ENCODE measurements around the gene PDE8A. TPM values are rescaled to one million over a fixed set of nuclear protein-coding genes. Genes with fewer than 3 reads are reported as not detected.
"Not testable (repeated sequence)": the region's sequence is repeated elsewhere in the genome, so short reads cannot be mapped to it uniquely, and the experiment has no call there.

PDE8A gene
- total RNA-seq, 1 donor, result 36.9 TPM

- Histone ChIP-seq H3K4me3 (ENCODE audit: low read length) (no peak overlapping the region), H3K9me3 (ENCODE audit: low read depth, low read length) (no peaks in the 10 kb centered on the region), H3K27me3 (ENCODE audit: insufficient read depth, low read length) (no peaks in the 10 kb centered on the region), H3K4me1 (ENCODE audit: insufficient read depth, low read length) (peaks cover 7% of the 10 kb centered on the region)
Observed at GRCh38 chr15:84976746-84977345, 4.8 kb upstream of the PDE8A start.

DNA sequence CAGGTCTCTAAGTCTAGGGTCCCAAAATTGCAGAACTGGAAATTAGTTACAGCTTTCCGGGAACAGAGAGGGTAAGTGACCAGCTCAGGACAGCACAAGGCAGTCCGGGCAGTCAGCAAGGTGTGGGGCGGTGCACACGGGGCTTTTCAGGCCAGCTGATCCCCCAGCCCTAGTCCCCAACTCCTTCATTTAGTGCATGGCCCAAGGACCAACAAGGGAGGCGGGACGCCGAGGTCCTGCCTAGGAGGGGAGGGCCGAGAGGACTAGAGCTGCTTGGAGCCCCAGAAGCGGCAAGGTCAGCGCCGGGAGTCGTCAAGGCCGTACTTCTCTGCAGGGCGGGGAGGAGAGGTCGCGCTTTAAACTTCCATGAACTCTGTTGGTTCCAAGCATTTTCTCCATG is 2.0 kb upstream of the PDE8A start:
- H3K9me3 ChIP-seq (ENCODE audit: low read depth, low read length), result no peaks in the 10 kb centered on the region
- H3K4me1 ChIP-seq (ENCODE audit: insufficient read depth, low read length), result peaks cover 25% of the 10 kb centered on the region
- H3K4me3 ChIP-seq (ENCODE audit: low read length), result no peak overlapping the region
- no peaks in the 10 kb centered on the region for H3K27me3 ChIP-seq (ENCODE audit: insufficient read depth, low read length)

DNA sequence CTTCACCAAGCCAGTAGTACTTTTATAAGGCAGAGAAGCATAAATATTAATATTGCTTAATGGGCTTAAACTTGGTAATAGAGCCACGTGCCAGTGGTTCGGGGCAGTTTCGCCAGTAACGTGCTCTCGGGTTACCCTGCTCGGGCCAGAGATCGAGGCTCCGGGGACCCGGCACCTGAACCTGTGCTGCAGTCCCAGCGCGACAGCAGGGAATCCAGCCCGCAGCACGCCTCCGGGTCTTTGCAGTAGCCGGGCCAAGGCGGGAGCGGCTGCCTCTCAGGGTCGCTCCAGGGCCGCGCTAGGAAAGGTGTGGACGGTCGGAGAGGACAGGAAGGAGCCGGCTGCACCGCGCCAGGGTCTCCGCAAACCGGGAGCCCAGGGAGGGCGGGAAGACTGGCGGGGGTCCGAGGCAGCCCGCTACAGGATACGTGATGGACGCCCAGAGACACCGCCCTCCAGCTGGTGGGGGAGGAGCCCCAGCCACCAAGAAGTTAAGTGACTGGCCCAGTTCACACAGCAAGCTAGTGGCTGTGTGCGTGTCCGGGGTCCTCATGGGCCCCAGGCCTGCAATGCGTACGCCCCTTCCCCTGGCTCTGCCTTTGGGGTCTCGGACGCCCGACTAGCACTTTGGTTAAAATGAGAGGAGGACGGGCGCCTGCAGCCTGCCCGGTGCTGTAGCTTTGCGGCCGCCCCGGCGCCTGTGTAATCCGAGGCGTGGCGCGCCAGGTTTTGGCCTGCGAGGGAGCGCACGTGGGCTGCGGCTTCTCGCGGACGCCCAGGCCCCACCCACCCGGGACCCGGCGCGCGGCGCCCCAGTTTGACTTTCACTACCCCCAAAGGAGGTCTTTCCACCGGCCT is 1.2 kb upstream of the PDE8A start:
- Histone ChIP-seq H3K4me1 (ENCODE audit: insufficient read depth, low read length) (peaks cover 27% of the 10 kb centered on the region), H3K9me3 (ENCODE audit: low read depth, low read length) (no peaks in the 10 kb centered on the region), H3K4me3 (ENCODE audit: low read length) (peak overlapping the region; percentile 85), H3K27me3 (ENCODE audit: insufficient read depth, low read length) (no peaks in the 10 kb centered on the region)

- Histone ChIP-seq H3K27me3 (ENCODE audit: insufficient read depth, low read length) (no peaks in the 10 kb centered on the region), H3K4me3 (ENCODE audit: low read length) (peak overlapping the region; percentile 85), H3K4me1 (ENCODE audit: insufficient read depth, low read length) (peaks cover 27% of the 10 kb centered on the region), H3K9me3 (ENCODE audit: low read depth, low read length) (no peaks in the 10 kb centered on the region)
Observed at GRCh38 chr15:84981054-84981710, 474 bp upstream of the PDE8A start.

DNA sequence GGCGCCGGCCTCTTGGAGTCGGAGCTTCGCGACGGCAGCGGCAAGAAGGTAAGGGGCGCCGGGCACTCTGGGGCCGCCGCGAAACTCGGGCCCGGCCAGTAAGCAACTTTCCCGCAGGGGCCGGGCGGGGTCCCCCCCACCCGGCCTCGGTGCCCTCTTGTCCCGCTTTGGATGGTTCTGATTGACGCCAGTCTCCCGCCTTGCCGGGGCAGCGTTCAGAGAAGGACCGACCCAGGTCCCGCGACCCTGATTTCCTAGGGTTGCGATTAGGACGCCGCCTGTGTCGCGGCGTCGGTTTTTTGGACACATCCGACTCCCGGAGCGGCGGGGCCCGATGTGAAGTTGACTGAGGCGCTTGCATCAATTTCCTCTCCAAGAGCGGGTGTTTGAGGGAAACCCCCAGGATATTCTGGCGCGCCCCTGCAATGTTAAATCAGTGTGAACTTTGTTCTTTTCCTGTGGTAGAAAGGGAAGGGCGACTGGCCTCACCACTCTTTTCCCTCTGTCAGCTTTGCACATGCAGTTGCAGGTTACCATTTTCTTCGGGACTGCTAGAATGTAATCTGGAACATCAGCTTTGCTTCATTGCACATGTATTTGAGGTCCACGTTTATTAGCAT is 755 bp downstream of the PDE8A start:
- H3K4me1 ChIP-seq (ENCODE audit: insufficient read depth, low read length), result peaks cover 31% of the 10 kb centered on the region
- no peaks in the 10 kb centered on the region for H3K9me3 ChIP-seq (ENCODE audit: low read depth, low read length)
- no peaks in the 10 kb centered on the region for H3K27me3 ChIP-seq (ENCODE audit: insufficient read depth, low read length)
- peak overlapping the region; percentile 85 for H3K4me3 ChIP-seq (ENCODE audit: low read length)

- Histone ChIP-seq H3K27me3 (ENCODE audit: insufficient read depth, low read length) (no peaks in the 10 kb centered on the region), H3K4me1 (ENCODE audit: insufficient read depth, low read length) (peaks cover 39% of the 10 kb centered on the region), H3K9me3 (ENCODE audit: low read depth, low read length) (no peaks in the 10 kb centered on the region), H3K4me3 (ENCODE audit: low read length) (no peak overlapping the region)
Observed at GRCh38 chr15:84983294-84983693, 1.6 kb downstream of the PDE8A start.

- Histone ChIP-seq H3K27me3 (ENCODE audit: insufficient read depth, low read length) (no peaks in the 10 kb centered on the region), H3K4me1 (ENCODE audit: insufficient read depth, low read length) (peaks cover 44% of the 10 kb centered on the region), H3K9me3 (ENCODE audit: low read depth, low read length) (no peaks in the 10 kb centered on the region), H3K4me3 (ENCODE audit: low read length) (no peak overlapping the region)
Observed at GRCh38 chr15:84983711-84984110, 2.1 kb downstream of the PDE8A start.

GRCh38 chr15:84985158-84985557 is 3.5 kb downstream of the PDE8A start:
- Histone ChIP-seq H3K27me3 (ENCODE audit: insufficient read depth, low read length) (no peaks in the 10 kb centered on the region), H3K4me3 (ENCODE audit: low read length) (no peak overlapping the region), H3K4me1 (ENCODE audit: insufficient read depth, low read length) (peaks cover 45% of the 10 kb centered on the region), H3K9me3 (ENCODE audit: low read depth, low read length) (no peaks in the 10 kb centered on the region)

- H3K27me3 ChIP-seq (ENCODE audit: insufficient read depth, low read length); H3K4me3 ChIP-seq (ENCODE audit: low read length); H3K9me3 ChIP-seq (ENCODE audit: low read depth, low read length): not testable (repeated sequence)
- peaks cover 59% of the 10 kb centered on the region for H3K4me1 ChIP-seq (ENCODE audit: insufficient read depth, low read length)
Observed at GRCh38 chr15:84987351-84987750, 5.7 kb downstream of the PDE8A start.

DNA sequence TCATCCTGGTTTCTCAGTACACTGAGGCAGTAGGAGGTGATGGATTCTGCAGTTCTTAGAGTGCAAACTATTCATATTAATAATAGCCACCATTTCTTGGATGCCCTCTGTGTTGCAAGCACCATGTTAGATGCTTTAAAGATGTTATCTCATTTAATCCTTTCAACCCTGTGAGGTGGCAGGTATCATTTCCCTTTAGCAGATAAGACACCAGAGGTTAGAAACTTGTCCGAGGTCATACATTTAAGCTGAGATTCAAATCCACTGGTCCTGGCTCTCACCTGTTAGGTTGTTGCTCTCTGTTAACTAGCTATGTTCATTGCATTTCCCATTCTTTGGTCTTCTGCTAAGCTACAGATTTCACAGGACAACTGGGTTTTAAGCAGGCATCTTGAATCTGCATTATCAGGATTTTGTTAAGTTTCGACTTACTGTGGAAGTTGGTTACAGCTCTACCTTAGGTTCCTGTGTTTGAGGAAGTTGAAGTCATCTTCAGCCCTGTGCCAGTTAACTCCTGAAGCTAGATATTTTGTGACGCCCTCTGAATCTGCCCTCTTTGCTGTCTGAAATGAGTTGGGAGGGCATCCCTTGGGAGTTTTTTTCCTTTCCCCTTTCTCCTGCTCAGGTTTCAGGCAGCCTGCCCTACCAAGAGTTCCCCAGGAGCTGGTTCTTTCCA is 6.4 kb downstream of the PDE8A start:
- Histone ChIP-seq H3K4me1 (ENCODE audit: insufficient read depth, low read length) (peaks cover 57% of the 10 kb centered on the region), H3K27me3 (ENCODE audit: insufficient read depth, low read length) (no peaks in the 10 kb centered on the region), H3K9me3 (ENCODE audit: low read depth, low read length) (no peaks in the 10 kb centered on the region), H3K4me3 (ENCODE audit: low read length) (no peak overlapping the region)

DNA sequence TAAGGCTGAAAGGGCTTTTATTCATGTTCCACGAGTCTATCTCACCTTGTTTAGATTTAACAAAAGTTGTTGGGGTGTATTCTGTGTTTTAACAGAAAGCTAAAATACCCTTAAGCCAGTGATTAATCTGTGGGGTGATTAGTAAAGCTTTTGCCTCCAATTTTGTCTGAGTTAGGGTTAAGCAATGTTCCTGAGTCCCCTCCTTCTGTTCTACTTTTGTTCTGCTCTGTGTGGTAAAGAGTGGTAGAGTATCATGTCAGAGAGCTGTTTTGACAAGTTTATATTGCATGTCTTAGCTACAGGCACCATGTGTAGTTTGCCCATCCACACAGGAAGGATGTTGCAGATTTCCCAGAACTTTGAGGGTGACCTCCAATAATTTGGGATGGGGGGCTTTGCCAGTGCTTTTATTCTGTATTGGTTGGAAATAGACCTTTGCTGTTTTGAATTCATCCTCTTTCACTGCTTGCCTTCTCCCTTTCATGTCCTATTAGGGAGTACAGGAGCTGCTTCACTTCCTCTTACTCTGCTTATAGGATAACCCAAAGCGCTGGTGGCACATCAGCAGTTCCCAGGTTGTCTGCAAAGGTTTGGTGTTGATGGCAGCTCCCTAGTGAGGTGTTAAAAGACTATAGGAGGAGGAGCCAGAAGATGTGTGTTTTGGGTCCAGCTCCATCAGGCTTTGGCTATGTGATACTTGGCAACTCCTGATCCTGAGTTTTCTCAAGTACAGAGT is 7.4 kb downstream of the PDE8A start:
- peaks cover 49% of the 10 kb centered on the region for H3K4me1 ChIP-seq (ENCODE audit: insufficient read depth, low read length)
- H3K4me3 ChIP-seq (ENCODE audit: low read length), result no peak overlapping the region
- no peaks in the 10 kb centered on the region for H3K9me3 ChIP-seq (ENCODE audit: low read depth, low read length)

DNA sequence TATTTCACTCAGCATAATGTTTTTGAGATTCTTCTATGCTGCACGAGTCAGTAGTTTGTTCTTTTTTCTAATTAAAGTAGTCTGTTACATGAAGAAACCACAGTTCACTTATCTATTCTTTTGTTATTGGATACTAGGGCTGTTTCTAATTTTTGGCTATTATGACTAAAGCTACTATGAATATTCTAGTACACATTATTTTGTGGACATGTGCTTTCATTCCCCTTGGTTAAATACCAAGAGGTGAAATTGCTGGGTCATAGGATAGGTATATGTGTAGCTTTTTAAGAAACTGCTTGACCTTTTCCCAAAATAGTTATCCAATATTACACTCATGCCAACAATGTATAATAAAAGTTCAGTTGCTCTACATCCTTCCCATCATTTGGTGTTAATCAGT is 8.9 kb downstream of the PDE8A start:
- Histone ChIP-seq H3K27me3 (ENCODE audit: insufficient read depth, low read length) (no peaks in the 10 kb centered on the region), H3K4me3 (ENCODE audit: low read length) (no peak overlapping the region), H3K4me1 (ENCODE audit: insufficient read depth, low read length) (peaks cover 45% of the 10 kb centered on the region), H3K9me3 (ENCODE audit: low read depth, low read length) (no peaks in the 10 kb centered on the region)

More for the DNA sequence above, 7.4 kb downstream of the PDE8A start:
- no peaks in the 10 kb centered on the region for H3K27me3 ChIP-seq (ENCODE audit: insufficient read depth, low read length)

DNA sequence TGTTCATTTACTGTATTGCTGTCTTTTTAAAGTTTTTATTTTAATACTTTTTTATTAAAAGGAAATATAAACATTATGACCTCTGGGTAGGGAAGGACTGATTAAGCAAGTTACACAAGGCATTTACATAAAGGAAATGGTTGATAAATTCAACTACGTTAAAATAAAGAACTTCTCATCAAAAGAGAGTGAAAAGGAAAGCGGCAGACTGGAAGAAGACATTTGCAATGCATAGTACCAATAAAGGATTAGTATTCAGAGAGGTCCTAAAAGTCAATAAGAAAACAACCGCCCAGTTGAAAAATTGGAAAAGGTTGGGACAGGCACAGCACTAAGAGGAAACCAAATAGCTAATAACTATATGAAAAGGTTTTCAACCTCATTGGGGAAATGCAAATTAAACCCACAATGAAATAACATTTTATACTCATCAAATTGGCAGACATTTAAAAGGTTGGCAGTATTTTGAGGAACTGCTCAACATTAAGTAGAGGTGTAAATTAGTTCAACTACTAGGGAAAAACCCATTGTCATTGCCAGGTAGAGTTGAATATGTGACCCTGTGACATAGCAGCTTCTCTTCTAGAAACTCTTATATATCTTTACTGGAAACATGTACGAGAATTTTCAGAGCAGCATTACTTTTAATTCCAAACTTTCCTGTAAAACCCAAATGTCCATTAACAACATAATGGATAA is 9.5 kb downstream of the PDE8A start:
- no peak overlapping the region for H3K4me3 ChIP-seq (ENCODE audit: low read length)
- H3K9me3 ChIP-seq (ENCODE audit: low read depth, low read length), result no peaks in the 10 kb centered on the region
- no peaks in the 10 kb centered on the region for H3K27me3 ChIP-seq (ENCODE audit: insufficient read depth, low read length)
- H3K4me1 ChIP-seq (ENCODE audit: insufficient read depth, low read length), result peaks cover 45% of the 10 kb centered on the region

Measured in mononuclear cell (primary cell).